IPS-NIHi11 (cell line): ENCODE results near the gene LRRC1.

Experiments
- DNase-seq: peaks from one replicate; pipeline ENCODE4 v3.0.0; 2012; ENCODE audit warnings: mixed read lengths, low spot score

Gene LRRC1

GRCh38 chr6:53925891-53926290 lies 131.1 kb downstream of the LRRC1 start:
- no peak for DNase-seq

- no peak for DNase-seq
Observed at GRCh38 chr6:53926505-53926904, 131.7 kb downstream of the LRRC1 start.

GRCh38 chr6:53928641-53929040 lies 133.8 kb downstream of the LRRC1 start:
- no peak for DNase-seq

GRCh38 chr6:53929041-53929820 lies 134.4 kb downstream of the LRRC1 start:
- DNase-seq: no peak

- no peak for DNase-seq
Observed at GRCh38 chr6:53929821-53930120, 135.0 kb downstream of the LRRC1 start.

GRCh38 chr6:53930330-53930729 lies 135.5 kb downstream of the LRRC1 start:
- DNase-seq: no peak

- DNase-seq: no peak
Observed at GRCh38 chr6:53931086-53931485, 136.3 kb downstream of the LRRC1 start.

- no peak for DNase-seq
Observed at GRCh38 chr6:53932516-53932915, 137.7 kb downstream of the LRRC1 start.

- no peak for DNase-seq
Observed at GRCh38 chr6:53934023-53934422, 139.2 kb downstream of the LRRC1 start.

GRCh38 chr6:53937461-53937860 lies 142.7 kb downstream of the LRRC1 start:
- no peak for DNase-seq

GRCh38 chr6:53938810-53939209 lies 144.0 kb downstream of the LRRC1 start:
- DNase-seq: no peak

GRCh38 chr6:53939830-53940229 lies 145.0 kb downstream of the LRRC1 start:
- no peak for DNase-seq

GRCh38 chr6:53943395-53943794 lies 148.6 kb downstream of the LRRC1 start:
- no peak for DNase-seq

- DNase-seq: no peak
Observed at GRCh38 chr6:53944091-53944490, 149.3 kb downstream of the LRRC1 start.

GRCh38 chr6:53944543-53944942 lies 149.7 kb downstream of the LRRC1 start:
- DNase-seq: no peak

- DNase-seq: no peak
Observed at GRCh38 chr6:53945765-53946407, 151.1 kb downstream of the LRRC1 start.

- DNase-seq: no peak
Observed at GRCh38 chr6:53947780-53948179, 153.0 kb downstream of the LRRC1 start.

GRCh38 chr6:53951383-53951782 lies 156.6 kb downstream of the LRRC1 start:
- DNase-seq: no peak

GRCh38 chr6:53956068-53956711 lies 161.4 kb downstream of the LRRC1 start:
- DNase-seq: peak; percentile 78

GRCh38 chr6:53956804-53957203 lies 162.0 kb downstream of the LRRC1 start:
- DNase-seq: no peak

- no peak for DNase-seq
Observed at GRCh38 chr6:53959717-53960116, 164.9 kb downstream of the LRRC1 start.

- no peak for DNase-seq
Observed at GRCh38 chr6:53960311-53960710, 165.5 kb downstream of the LRRC1 start.

GRCh38 chr6:53961679-53962370 lies 167.0 kb downstream of the LRRC1 start:
- peak; percentile 53 for DNase-seq
